ENCODE data around the gene ITGA6.

ITGA6 gene

DNA sequence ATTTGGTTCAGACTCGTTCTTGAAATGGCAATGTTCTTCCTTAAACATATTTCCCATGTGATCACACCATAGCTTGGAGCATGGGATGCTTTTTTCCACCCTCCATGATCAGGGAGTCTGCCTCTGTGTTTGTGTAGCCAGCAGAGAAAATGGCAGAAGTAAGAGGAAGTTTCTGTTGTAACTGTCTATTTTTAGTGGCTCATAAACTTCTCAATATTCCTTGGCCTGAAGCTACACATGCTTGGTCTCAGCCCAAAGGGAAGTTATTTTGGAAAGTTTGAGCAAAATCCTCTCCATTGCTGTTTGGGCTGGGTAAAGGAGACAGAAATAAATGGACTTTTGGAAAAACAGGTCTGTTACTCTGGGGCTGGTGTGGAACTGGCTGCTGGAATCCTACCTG, 33.4 kb upstream of the ITGA6 start (continued):
- TF ChIP-seq, protein P1, sequence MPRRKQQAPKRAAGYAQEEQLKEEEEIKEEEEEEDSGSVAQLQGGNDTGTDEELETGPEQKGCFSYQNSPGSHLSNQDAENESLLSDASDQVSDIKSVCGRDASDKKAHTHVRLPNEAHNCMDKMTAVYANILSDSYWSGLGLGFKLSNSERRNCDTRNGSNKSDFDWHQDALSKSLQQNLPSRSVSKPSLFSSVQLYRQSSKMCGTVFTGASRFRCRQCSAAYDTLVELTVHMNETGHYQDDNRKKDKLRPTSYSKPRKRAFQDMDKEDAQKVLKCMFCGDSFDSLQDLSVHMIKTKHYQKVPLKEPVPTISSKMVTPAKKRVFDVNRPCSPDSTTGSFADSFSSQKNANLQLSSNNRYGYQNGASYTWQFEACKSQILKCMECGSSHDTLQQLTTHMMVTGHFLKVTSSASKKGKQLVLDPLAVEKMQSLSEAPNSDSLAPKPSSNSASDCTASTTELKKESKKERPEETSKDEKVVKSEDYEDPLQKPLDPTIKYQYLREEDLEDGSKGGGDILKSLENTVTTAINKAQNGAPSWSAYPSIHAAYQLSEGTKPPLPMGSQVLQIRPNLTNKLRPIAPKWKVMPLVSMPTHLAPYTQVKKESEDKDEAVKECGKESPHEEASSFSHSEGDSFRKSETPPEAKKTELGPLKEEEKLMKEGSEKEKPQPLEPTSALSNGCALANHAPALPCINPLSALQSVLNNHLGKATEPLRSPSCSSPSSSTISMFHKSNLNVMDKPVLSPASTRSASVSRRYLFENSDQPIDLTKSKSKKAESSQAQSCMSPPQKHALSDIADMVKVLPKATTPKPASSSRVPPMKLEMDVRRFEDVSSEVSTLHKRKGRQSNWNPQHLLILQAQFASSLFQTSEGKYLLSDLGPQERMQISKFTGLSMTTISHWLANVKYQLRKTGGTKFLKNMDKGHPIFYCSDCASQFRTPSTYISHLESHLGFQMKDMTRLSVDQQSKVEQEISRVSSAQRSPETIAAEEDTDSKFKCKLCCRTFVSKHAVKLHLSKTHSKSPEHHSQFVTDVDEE (CRISPR knock-in tag; IDR thresholded peaks at IDR 0.05) = no peak
- TF ChIP-seq GLIS3 (CRISPR knock-in tag; IDR thresholded peaks at IDR 0.05) = no peak
- no peak for TF ChIP-seq ZNF565 (CRISPR knock-in tag; conservative IDR thresholded peaks at IDR 0.05; ENCODE audit: low read depth)
- no peak for TF ChIP-seq ARNTL (CRISPR knock-in tag; IDR thresholded peaks at IDR 0.05; ENCODE audit: borderline replicate concordance, low read depth)
- TF ChIP-seq ZC3H10 (CRISPR knock-in tag; IDR thresholded peaks at IDR 0.05) = no peak
- no peak for TF ChIP-seq ZFP30 (CRISPR knock-in tag; IDR thresholded peaks at IDR 0.05)
- TF ChIP-seq ZFP3 (CRISPR knock-in tag; IDR thresholded peaks at IDR 0.05) = no peak
- TF ChIP-seq, protein P2, sequence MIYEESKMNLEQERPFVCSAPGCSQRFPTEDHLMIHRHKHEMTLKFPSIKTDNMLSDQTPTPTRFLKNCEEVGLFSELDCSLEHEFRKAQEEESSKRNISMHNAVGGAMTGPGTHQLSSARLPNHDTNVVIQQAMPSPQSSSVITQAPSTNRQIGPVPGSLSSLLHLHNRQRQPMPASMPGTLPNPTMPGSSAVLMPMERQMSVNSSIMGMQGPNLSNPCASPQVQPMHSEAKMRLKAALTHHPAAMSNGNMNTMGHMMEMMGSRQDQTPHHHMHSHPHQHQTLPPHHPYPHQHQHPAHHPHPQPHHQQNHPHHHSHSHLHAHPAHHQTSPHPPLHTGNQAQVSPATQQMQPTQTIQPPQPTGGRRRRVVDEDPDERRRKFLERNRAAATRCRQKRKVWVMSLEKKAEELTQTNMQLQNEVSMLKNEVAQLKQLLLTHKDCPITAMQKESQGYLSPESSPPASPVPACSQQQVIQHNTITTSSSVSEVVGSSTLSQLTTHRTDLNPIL (CRISPR knock-in tag; IDR thresholded peaks at IDR 0.05; ENCODE audit: low read depth) = no peak
- TF ChIP-seq ZNF8 (CRISPR knock-in tag; IDR thresholded peaks at IDR 0.05) = no peak

DNA sequence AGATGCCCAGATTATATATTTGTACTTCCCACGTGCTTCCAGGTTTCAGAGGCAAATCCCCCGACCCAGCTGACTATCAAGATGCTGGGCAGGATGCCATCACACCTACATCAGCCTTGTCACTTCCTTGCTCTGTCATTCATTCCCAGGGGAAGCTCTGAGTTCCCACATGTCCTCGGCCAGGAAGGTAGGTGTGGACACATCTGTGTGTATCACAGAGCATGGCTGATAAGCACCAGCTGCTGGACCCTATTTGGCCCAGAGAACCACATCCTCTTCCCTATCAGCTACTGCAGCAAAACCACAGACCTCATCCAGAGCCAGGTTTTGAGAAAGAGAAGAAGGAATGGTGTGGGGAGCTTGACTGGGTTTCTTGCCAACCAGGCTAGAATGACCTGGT, 31.9 kb upstream of the ITGA6 start:
- TF ChIP-seq, protein P2 (CRISPR knock-in tag; IDR thresholded peaks at IDR 0.05; ENCODE audit: low read depth) = no peak
- TF ChIP-seq, protein P3, sequence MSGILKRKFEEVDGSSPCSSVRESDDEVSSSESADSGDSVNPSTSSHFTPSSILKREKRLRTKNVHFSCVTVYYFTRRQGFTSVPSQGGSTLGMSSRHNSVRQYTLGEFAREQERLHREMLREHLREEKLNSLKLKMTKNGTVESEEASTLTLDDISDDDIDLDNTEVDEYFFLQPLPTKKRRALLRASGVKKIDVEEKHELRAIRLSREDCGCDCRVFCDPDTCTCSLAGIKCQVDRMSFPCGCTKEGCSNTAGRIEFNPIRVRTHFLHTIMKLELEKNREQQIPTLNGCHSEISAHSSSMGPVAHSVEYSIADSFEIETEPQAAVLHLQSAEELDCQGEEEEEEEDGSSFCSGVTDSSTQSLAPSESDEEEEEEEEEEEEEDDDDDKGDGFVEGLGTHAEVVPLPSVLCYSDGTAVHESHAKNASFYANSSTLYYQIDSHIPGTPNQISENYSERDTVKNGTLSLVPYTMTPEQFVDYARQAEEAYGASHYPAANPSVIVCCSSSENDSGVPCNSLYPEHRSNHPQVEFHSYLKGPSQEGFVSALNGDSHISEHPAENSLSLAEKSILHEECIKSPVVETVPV (CRISPR knock-in tag; IDR thresholded peaks at IDR 0.05) = no peak
- no peak for TF ChIP-seq SNAI2 (CRISPR knock-in tag; IDR thresholded peaks at IDR 0.05)
- TF ChIP-seq OSR1 (CRISPR knock-in tag; IDR thresholded peaks at IDR 0.05) = no peak
- TF ChIP-seq, protein P4, sequence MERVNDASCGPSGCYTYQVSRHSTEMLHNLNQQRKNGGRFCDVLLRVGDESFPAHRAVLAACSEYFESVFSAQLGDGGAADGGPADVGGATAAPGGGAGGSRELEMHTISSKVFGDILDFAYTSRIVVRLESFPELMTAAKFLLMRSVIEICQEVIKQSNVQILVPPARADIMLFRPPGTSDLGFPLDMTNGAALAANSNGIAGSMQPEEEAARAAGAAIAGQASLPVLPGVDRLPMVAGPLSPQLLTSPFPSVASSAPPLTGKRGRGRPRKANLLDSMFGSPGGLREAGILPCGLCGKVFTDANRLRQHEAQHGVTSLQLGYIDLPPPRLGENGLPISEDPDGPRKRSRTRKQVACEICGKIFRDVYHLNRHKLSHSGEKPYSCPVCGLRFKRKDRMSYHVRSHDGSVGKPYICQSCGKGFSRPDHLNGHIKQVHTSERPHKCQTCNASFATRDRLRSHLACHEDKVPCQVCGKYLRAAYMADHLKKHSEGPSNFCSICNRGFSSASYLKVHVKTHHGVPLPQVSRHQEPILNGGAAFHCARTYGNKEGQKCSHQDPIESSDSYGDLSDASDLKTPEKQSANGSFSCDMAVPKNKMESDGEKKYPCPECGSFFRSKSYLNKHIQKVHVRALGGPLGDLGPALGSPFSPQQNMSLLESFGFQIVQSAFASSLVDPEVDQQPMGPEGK (CRISPR knock-in tag; IDR thresholded peaks at IDR 0.05; ENCODE audit: borderline replicate concordance) = no peak
- TF ChIP-seq, protein P1 (CRISPR knock-in tag; IDR thresholded peaks at IDR 0.05) = no peak
- no peak for TF ChIP-seq ZFP3 (CRISPR knock-in tag; IDR thresholded peaks at IDR 0.05)
- no peak for TF ChIP-seq ZNF565 (CRISPR knock-in tag; conservative IDR thresholded peaks at IDR 0.05; ENCODE audit: low read depth)
- TF ChIP-seq BACH2 (CRISPR knock-in tag; IDR thresholded peaks at IDR 0.05; ENCODE audit: borderline replicate concordance) = no peak
- TF ChIP-seq ISL1 (CRISPR knock-in tag; IDR thresholded peaks at IDR 0.05) = no peak
- TF ChIP-seq, protein P5, sequence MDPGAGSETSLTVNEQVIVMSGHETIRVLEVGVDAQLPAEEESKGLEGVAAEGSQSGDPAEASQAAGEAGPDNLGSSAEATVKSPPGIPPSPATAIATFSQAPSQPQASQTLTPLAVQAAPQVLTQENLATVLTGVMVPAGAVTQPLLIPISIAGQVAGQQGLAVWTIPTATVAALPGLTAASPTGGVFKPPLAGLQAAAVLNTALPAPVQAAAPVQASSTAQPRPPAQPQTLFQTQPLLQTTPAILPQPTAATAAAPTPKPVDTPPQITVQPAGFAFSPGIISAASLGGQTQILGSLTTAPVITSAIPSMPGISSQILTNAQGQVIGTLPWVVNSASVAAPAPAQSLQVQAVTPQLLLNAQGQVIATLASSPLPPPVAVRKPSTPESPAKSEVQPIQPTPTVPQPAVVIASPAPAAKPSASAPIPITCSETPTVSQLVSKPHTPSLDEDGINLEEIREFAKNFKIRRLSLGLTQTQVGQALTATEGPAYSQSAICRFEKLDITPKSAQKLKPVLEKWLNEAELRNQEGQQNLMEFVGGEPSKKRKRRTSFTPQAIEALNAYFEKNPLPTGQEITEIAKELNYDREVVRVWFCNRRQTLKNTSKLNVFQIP (CRISPR knock-in tag; IDR thresholded peaks at IDR 0.05; ENCODE audit: borderline replicate concordance, low read depth) = no peak
- TF ChIP-seq ZFP30 (CRISPR knock-in tag; IDR thresholded peaks at IDR 0.05) = no peak
- TF ChIP-seq ZC3H10 (CRISPR knock-in tag; IDR thresholded peaks at IDR 0.05) = no peak
- no peak for TF ChIP-seq CSDC2 (CRISPR knock-in tag; IDR thresholded peaks at IDR 0.05)
- TF ChIP-seq ESRRG (CRISPR knock-in tag; IDR thresholded peaks at IDR 0.05) = no peak
- TF ChIP-seq ZNF8 (CRISPR knock-in tag; IDR thresholded peaks at IDR 0.05) = no peak
- no peak for TF ChIP-seq RARB (CRISPR knock-in tag; IDR thresholded peaks at IDR 0.05)
- no peak for ATAC-seq
